ENCODE measurements around the gene CAMSAP1. TPM values are rescaled to one million over a fixed set of nuclear protein-coding genes. Genes with fewer than 3 reads are reported as not detected.

The CAMSAP1 gene
- total RNA-seq, 4 donors from 2014 or later: 15.6 to 61.2 (median 43.2) TPM

GRCh38 chr9:135876936-135877335, 30.4 kb downstream of the CAMSAP1 start:
- no peaks in the 10 kb centered on the region for H3K27me3 ChIP-seq
- intact Hi-C loops (cut with DNase I; ENCODE audit: low total_unique reads): no loop called here
- no peaks in the 10 kb centered on the region for H3K9me3 ChIP-seq
- no peak for TF ChIP-seq CTCF (IDR thresholded peaks at IDR 0.05)
- TF ChIP-seq POLR2A (IDR thresholded peaks at IDR 0.05): no peak
- no peaks in the 10 kb centered on the region for H3K4me1 ChIP-seq
- no peaks in the 10 kb centered on the region for H3K36me3 ChIP-seq
- no peak overlapping the region for H3K4me3 ChIP-seq
- no peak overlapping the region for H3K27ac ChIP-seq
- no peak for DNase-seq

GRCh38 chr9:135874859-135875258, 32.5 kb downstream of the CAMSAP1 start:
- Histone ChIP-seq H3K36me3 (no peaks in the 10 kb centered on the region), H3K27me3 (no peaks in the 10 kb centered on the region), H3K9me3 (no peaks in the 10 kb centered on the region), H3K4me1 (no peaks in the 10 kb centered on the region), H3K27ac (no peak overlapping the region), H3K4me3 (no peak overlapping the region)
- no peak for DNase-seq
- TF ChIP-seq CTCF (IDR thresholded peaks at IDR 0.05) (no peak), POLR2A (IDR thresholded peaks at IDR 0.05) (no peak)
- intact Hi-C loops (cut with DNase I; ENCODE audit: low total_unique reads): no loop called here

GRCh38 chr9:135869909-135870308, 37.4 kb downstream of the CAMSAP1 start:
- no peaks in the 10 kb centered on the region for H3K9me3 ChIP-seq
- no peaks in the 10 kb centered on the region for H3K4me1 ChIP-seq
- H3K27ac ChIP-seq: no peak overlapping the region
- DNase-seq: no peak
- intact Hi-C loops (cut with DNase I; ENCODE audit: low total_unique reads): no loop called here
- H3K36me3 ChIP-seq: no peaks in the 10 kb centered on the region
- TF ChIP-seq CTCF (IDR thresholded peaks at IDR 0.05) (no peak), POLR2A (IDR thresholded peaks at IDR 0.05) (no peak)
- no peak overlapping the region for H3K4me3 ChIP-seq
- no peaks in the 10 kb centered on the region for H3K27me3 ChIP-seq

GRCh38 chr9:135865531-135865930, 41.8 kb downstream of the CAMSAP1 start:
- Histone ChIP-seq H3K4me1 (peaks cover 0 to 4% of the 10 kb centered on the region in 2 donors), H3K4me3 (no peak overlapping the region), H3K27me3 (no peaks in the 10 kb centered on the region), H3K27ac (no peak overlapping the region), H3K9me3 (no peaks in the 10 kb centered on the region), H3K36me3 (no peaks in the 10 kb centered on the region)
- intact Hi-C loops (cut with DNase I; ENCODE audit: low total_unique reads): no loop called here
- TF ChIP-seq POLR2A (IDR thresholded peaks at IDR 0.05): no peak
- TF ChIP-seq CTCF (IDR thresholded peaks at IDR 0.05): no peak
- DNase-seq: no peak

GRCh38 chr9:135864447-135865049, 42.8 kb downstream of the CAMSAP1 start:
- intact Hi-C loops (cut with DNase I; ENCODE audit: low total_unique reads): no loop called here
- Histone ChIP-seq H3K27ac (no peak overlapping the region), H3K4me3 (no peak overlapping the region), H3K4me1 (peaks cover 0 to 4% of the 10 kb centered on the region in 2 donors), H3K9me3 (no peaks in the 10 kb centered on the region), H3K36me3 (no peaks in the 10 kb centered on the region), H3K27me3 (no peaks in the 10 kb centered on the region)
- TF ChIP-seq CTCF (IDR thresholded peaks at IDR 0.05) (peak; percentile 58 to 82 (median 62)), POLR2A (IDR thresholded peaks at IDR 0.05) (no peak)
- DNase-seq: peak; percentile 54 to 63
